ENCODE measurements around the gene GMDS.

The GMDS gene

GRCh38 chr6:2134554-2134953 is 110.9 kb downstream of the GMDS start:
- DNase-seq (ENCODE audit: low read depth): no peak
- TF ChIP-seq, protein P1, sequence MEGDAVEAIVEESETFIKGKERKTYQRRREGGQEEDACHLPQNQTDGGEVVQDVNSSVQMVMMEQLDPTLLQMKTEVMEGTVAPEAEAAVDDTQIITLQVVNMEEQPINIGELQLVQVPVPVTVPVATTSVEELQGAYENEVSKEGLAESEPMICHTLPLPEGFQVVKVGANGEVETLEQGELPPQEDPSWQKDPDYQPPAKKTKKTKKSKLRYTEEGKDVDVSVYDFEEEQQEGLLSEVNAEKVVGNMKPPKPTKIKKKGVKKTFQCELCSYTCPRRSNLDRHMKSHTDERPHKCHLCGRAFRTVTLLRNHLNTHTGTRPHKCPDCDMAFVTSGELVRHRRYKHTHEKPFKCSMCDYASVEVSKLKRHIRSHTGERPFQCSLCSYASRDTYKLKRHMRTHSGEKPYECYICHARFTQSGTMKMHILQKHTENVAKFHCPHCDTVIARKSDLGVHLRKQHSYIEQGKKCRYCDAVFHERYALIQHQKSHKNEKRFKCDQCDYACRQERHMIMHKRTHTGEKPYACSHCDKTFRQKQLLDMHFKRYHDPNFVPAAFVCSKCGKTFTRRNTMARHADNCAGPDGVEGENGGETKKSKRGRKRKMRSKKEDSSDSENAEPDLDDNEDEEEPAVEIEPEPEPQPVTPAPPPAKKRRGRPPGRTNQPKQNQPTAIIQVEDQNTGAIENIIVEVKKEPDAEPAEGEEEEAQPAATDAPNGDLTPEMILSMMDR (IDR thresholded peaks at IDR 0.05; ENCODE audit: control insufficient read depth, insufficient read depth, low read depth, low read length, missing control alignments): no peak
- H3K4me3 ChIP-seq (ENCODE audit: control insufficient read depth, low read depth, low read length): no peak overlapping the region

DNA sequence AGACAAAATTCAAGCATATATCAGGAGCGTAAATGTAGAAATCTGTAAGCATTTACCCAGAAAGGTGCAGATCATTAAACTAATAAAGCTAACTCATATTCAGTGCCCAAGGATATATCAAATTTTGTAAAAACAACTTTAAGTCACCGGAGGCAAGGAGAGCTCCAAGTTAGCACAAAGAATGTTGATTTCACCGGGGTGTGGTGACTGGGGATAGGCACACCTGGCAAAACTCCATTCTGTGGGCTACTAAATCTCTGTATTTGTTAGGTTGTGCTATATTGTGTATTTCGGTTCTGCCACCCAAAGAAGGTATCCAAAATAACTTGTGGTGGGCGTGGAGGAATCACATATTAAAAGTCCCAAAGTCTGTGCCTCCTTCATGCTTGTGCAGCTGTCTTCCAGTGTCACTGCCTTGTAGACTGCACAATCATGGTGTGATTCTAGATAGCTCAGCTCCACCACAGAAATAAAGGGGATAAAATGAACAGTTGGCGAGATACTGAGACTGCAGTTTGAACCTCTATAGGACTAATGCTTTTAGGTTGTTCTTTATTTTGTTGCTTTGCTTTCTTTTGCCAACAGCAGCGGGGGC is 111.6 kb downstream of the GMDS start:
- H3K4me3 ChIP-seq (ENCODE audit: control insufficient read depth, low read depth, low read length): no peak overlapping the region
- TF ChIP-seq, protein P1 (IDR thresholded peaks at IDR 0.05; ENCODE audit: control insufficient read depth, insufficient read depth, low read depth, low read length, missing control alignments): no peak
- DNase-seq (ENCODE audit: low read depth): no peak

DNA sequence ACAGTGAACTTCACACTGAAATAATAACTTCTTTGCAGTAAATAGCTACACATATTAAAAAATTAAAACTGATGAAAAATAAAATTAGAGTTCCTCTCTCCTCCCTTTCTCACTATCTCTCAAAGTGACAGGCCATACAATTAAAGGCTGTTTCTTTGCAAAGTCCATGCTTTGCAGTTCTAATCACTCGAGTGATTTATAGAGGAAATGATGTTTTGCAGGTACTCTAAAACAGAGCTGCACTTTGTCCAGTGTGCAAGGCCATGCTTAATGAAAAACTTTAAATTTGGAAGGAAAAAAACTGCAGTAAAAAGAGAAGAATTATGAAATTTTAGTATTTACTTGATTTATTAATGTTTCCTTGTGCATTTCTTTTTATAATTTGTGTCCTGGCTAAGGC is 112.5 kb downstream of the GMDS start:
- no peak for DNase-seq (ENCODE audit: low read depth)
- no peak overlapping the region for H3K4me3 ChIP-seq (ENCODE audit: control insufficient read depth, low read depth, low read length)
- TF ChIP-seq, protein P1 (IDR thresholded peaks at IDR 0.05; ENCODE audit: control insufficient read depth, insufficient read depth, low read depth, low read length, missing control alignments): no peak

DNA sequence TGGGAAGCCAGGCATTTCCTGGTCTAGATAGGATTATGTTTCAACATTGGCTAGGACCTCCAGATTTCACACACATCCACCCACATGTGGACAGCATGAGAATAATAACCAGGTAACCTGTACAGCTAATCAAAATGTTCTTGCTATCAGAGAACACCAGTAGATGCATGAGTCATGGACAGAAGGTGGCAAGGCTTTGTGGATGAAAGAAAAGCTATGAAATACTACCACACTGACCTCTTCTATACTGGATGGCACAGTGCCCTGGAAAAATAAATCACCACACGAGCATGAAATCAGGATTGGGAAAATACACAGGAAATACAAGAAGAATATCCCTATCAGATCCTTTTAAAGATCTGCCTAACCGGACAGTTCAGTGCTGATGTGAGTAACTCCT is 113.0 kb downstream of the GMDS start:
- no peak for DNase-seq (ENCODE audit: low read depth)
- H3K4me3 ChIP-seq (ENCODE audit: control insufficient read depth, low read depth, low read length): no peak overlapping the region
- TF ChIP-seq, protein P1 (IDR thresholded peaks at IDR 0.05; ENCODE audit: control insufficient read depth, insufficient read depth, low read depth, low read length, missing control alignments): no peak

DNA sequence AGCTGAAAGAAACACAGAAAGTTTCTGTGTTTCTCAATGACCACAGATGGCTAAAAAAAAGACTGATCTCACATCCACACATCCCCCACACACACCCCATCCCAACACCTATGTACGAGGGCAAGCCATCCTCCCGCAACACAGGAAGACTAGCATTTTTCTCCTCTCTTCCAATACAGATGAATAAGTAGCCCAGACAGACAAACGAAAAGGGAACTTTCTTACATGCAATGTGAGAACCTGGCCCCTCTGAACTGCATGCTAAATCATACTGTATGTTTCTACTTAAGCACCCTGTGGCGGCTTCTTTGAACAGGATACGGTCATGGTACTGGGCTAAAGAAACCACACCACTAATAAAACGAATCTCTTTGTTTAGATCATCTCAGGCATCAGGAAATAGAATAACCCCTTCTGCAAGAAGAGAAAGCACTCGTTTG is 116.2 kb downstream of the GMDS start:
- TF ChIP-seq, protein P1 (IDR thresholded peaks at IDR 0.05; ENCODE audit: control insufficient read depth, insufficient read depth, low read depth, low read length, missing control alignments): no peak
- H3K4me3 ChIP-seq (ENCODE audit: control insufficient read depth, low read depth, low read length): no peak overlapping the region
- DNase-seq (ENCODE audit: low read depth): no peak

GRCh38 chr6:2127484-2127911 is 117.9 kb downstream of the GMDS start:
- DNase-seq (ENCODE audit: low read depth): no peak
- TF ChIP-seq, protein P1 (IDR thresholded peaks at IDR 0.05; ENCODE audit: control insufficient read depth, insufficient read depth, low read depth, low read length, missing control alignments): no peak
- H3K4me3 ChIP-seq (ENCODE audit: control insufficient read depth, low read depth, low read length): no peak overlapping the region

Measured in AG09309 (cell line).